Stimulated activated CD8-positive, alpha-beta memory T cell treated with anti-CD3 and anti-CD28 coated beads, Interleukin-7, amount 100 ng/mL, for 4 hours (primary cell): ENCODE measurements around the gene CDC42SE1.
"Not testable (repeated sequence)": the region's sequence is repeated elsewhere in the genome, so short reads cannot be mapped to it uniquely, and the experiment has no call there.

Source experiments
- DNase-seq, 2 donors: peaks; one replicate each; pipeline ENCODE4 v3.0.0-alpha.2; 2020; ENCODE audit warnings: low read depth in 2 of 2

CDC42SE1 gene

GRCh38 chr1:151059109-151060006, at the start of gene CDC42SE1:
TSS of gene CDC42SE1 (minus strand) at chr1:151059622. CDS start at chr1:151055730, 3,892 bp downstream.
- DNase-seq, result peak; percentile 61 to 82

GRCh38 chr1:151108331-151108730, 48.9 kb upstream of the CDC42SE1 start:
- DNase-seq, result no peak

- DNase-seq, result no peak
These were observed 47.5 kb upstream of the CDC42SE1 start for GRCh38 chr1:151106894-151107293.

GRCh38 chr1:151104630-151105029, 45.2 kb upstream of the CDC42SE1 start:
- no peak for DNase-seq

GRCh38 chr1:151098126-151098525, 38.7 kb upstream of the CDC42SE1 start:
- no peak for DNase-seq

GRCh38 chr1:151097426-151097825, 38.0 kb upstream of the CDC42SE1 start:
- not testable (repeated sequence) for DNase-seq

GRCh38 chr1:151085953-151086559, 26.6 kb upstream of the CDC42SE1 start:
- no peak for DNase-seq

GRCh38 chr1:151072224-151072623, 12.8 kb upstream of the CDC42SE1 start:
- no peak for DNase-seq

- peak; percentile 69 to 73 for DNase-seq
These were observed 11.3 kb upstream of the CDC42SE1 start, which contains the start of gene GABPB2 for GRCh38 chr1:151070474-151071276. TSS of gene GABPB2 (plus strand) at chr1:151070761. CDS start at chr1:151088190, 17,429 bp downstream.

- no peak for DNase-seq
These were observed 9.7 kb upstream of the CDC42SE1 start for GRCh38 chr1:151069103-151069486.

- no peak for DNase-seq
These were observed 7.8 kb upstream of the CDC42SE1 start for GRCh38 chr1:151067185-151067584.

GRCh38 chr1:151065089-151065645, 5.7 kb upstream of the CDC42SE1 start:
- no peak for DNase-seq

- DNase-seq, result no peak
These were observed 3.4 kb upstream of the CDC42SE1 start for GRCh38 chr1:151062741-151063371.

GRCh38 chr1:151061704-151062103, 2.3 kb upstream of the CDC42SE1 start:
- no peak for DNase-seq

- no peak for DNase-seq
These were observed 1.4 kb upstream of the CDC42SE1 start for GRCh38 chr1:151060657-151061421.

GRCh38 chr1:151060007-151060656, 710 bp upstream of the CDC42SE1 start, which contains the start of gene MLLT11:
TSS of gene MLLT11 (plus strand) at chr1:151060397. CDS start at chr1:151067225, 6,828 bp downstream.
- DNase-seq, result no peak

- no peak for DNase-seq
These were observed 730 bp downstream of the CDC42SE1 start for GRCh38 chr1:151058692-151059091.

- DNase-seq, result no peak
These were observed 3.3 kb downstream of the CDC42SE1 start for GRCh38 chr1:151056149-151056548.

GRCh38 chr1:151055581-151055980, 3.8 kb downstream of the CDC42SE1 start:
- DNase-seq, result no peak
